Smooth muscle cell (in vitro differentiated cells): ENCODE data around the gene DSCAML1. TPM values are rescaled to one million over a fixed set of nuclear protein-coding genes. Genes with fewer than 3 reads are reported as not detected.

ENCODE experiments used
- DNase-seq: peaks from one replicate; lab custom pipeline; 2025; ENCODE audit not compliant: unreplicated experiment; lab: John Stamatoyannopoulos, UW
- H2AFZ ChIP-seq: fragments of 200-600 bp; sonication (generic); 2 replicates; pipeline ENCODE4 v1.6.0; 2016; ENCODE audit warnings: antibody characterized with exemption, low read depth, mild to moderate bottlenecking
- H3F3A ChIP-seq: fragments of 200-600 bp; sonication (generic); 2 replicates; pipeline ENCODE4 v1.6.0; 2017; ENCODE audit warnings: antibody characterized with exemption, low read depth
- H3K27ac ChIP-seq: fragments of 200-600 bp; sonication (generic); 2 replicates; pipeline ENCODE4 v1.5.1; 2016; ENCODE audit warnings: low read depth, mild to moderate bottlenecking
- H3K27me3 ChIP-seq: fragments of 200-600 bp; sonication (generic); 2 replicates; pipeline ENCODE4 v1.6.1; 2016; ENCODE audit warnings: low read depth, mild to moderate bottlenecking
- H3K36me3 ChIP-seq: fragments of 200-600 bp; sonication (generic); 2 replicates; pipeline ENCODE4 v1.5.1; 2016; ENCODE audit warnings: low read depth
- H3K4me1 ChIP-seq: fragments of 200-600 bp; sonication (generic); 2 replicates; pipeline ENCODE4 v1.5.1; 2016; ENCODE audit warnings: low read depth
- H3K4me2 ChIP-seq: fragments of 200-600 bp; sonication (generic); 2 replicates; pipeline ENCODE4 v1.6.0; 2016; ENCODE audit warnings: mild to moderate bottlenecking
- H3K4me3 ChIP-seq: fragments of 200-600 bp; sonication (generic); 2 replicates; pipeline ENCODE4 v1.5.1; 2016; ENCODE audit warnings: mild to moderate bottlenecking
- H3K79me2 ChIP-seq: fragments of 200-600 bp; sonication (generic); 2 replicates; pipeline ENCODE4 v1.6.0; 2016; ENCODE audit warnings: low read depth, mild to moderate bottlenecking
- H3K9ac ChIP-seq: fragments of 200-600 bp; sonication (generic); 2 replicates; pipeline ENCODE4 v1.6.0; 2016; ENCODE audit warnings: low read depth
- H3K9me3 ChIP-seq: fragments of 200-600 bp; sonication (generic); replicated peaks from 2 replicates; pipeline ENCODE4 v1.5.1; 2016; ENCODE audit warnings: low read depth
- H4K20me1 ChIP-seq: fragments of 200-600 bp; sonication (generic); 2 replicates; pipeline ENCODE4 v1.6.0; 2016; ENCODE audit warnings: low read depth
- WGBS: methylation state at CpG from one replicate; pipeline ENCODE4 v1.1.7; 2016; ENCODE audit warnings: low lambda C conversion rate; 5-methylcytosine and 5-hydroxymethylcytosine counted together
- polyA plus RNA-seq: library from polyadenylated mRNA; unstranded; fragments of >200 nt; fragmentation: Nextera tagmentation; extraction: Ambion mirVana; gene quantifications from 2 replicates; pipeline ENCODE4 v1.2.1, GENCODE V29; 2016
- total RNA-seq: library from RNA; depleted of rRNA; stranded (reverse); fragments of >200 nt; gene quantifications from 2 replicates; pipeline ENCODE4 v1.2.3, GENCODE V29; 2014
- TF ChIP-seq, protein P1 (sequence below): fragments of 200-600 bp; sonication (generic); IDR thresholded peaks from 2 replicates; pipeline ENCODE4 v1.5.1; 2017; ENCODE audit warnings: borderline replicate concordance, mild to moderate bottlenecking, antibody characterized with exemption; ENCODE audit not compliant: insufficient read depth, poor library complexity, severe bottlenecking

The DSCAML1 gene
- total and polyA plus RNA-seq, 2 experiments from 2014 or later = 0.22 TPM; not detected in 1

GRCh38 chr11:117387992-117388755, 408.8 kb downstream of the DSCAML1 start:
- H3K27ac ChIP-seq = peak overlapping the region; percentile 55
- WGBS = 64% methylated on average over 3 of the region's 3 CpGs
- no peak for DNase-seq

GRCh38 chr11:117385906-117386305, 411.1 kb downstream of the DSCAML1 start:
- no peaks in the 10 kb centered on the region for H3K9me3 ChIP-seq
- 97% methylated on average over 9 of the region's 9 CpGs for WGBS
- H3K36me3 ChIP-seq = no peaks in the 10 kb centered on the region
- no peaks in the 10 kb centered on the region for H4K20me1 ChIP-seq
- no peak overlapping the region for H3K27ac ChIP-seq
- H3K27me3 ChIP-seq = no peaks in the 10 kb centered on the region
- H2AFZ ChIP-seq = no peak overlapping the region
- TF ChIP-seq, protein P1, sequence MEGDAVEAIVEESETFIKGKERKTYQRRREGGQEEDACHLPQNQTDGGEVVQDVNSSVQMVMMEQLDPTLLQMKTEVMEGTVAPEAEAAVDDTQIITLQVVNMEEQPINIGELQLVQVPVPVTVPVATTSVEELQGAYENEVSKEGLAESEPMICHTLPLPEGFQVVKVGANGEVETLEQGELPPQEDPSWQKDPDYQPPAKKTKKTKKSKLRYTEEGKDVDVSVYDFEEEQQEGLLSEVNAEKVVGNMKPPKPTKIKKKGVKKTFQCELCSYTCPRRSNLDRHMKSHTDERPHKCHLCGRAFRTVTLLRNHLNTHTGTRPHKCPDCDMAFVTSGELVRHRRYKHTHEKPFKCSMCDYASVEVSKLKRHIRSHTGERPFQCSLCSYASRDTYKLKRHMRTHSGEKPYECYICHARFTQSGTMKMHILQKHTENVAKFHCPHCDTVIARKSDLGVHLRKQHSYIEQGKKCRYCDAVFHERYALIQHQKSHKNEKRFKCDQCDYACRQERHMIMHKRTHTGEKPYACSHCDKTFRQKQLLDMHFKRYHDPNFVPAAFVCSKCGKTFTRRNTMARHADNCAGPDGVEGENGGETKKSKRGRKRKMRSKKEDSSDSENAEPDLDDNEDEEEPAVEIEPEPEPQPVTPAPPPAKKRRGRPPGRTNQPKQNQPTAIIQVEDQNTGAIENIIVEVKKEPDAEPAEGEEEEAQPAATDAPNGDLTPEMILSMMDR = no peak
- H3F3A ChIP-seq = peaks cover 9% of the 10 kb centered on the region
- no peak for DNase-seq
- H3K4me3 ChIP-seq = no peak overlapping the region
- no peak overlapping the region for H3K9ac ChIP-seq
- H3K4me1 ChIP-seq = no peaks in the 10 kb centered on the region
- no peaks in the 10 kb centered on the region for H3K79me2 ChIP-seq
- H3K4me2 ChIP-seq = no peak overlapping the region

More at GRCh38 chr11:117387992-117388755, 408.8 kb downstream of the DSCAML1 start:
- Histone ChIP-seq H3K4me3 (no peak overlapping the region), H3K79me2 (no peaks in the 10 kb centered on the region), H4K20me1 (no peaks in the 10 kb centered on the region), H3K36me3 (no peaks in the 10 kb centered on the region), H3K4me2 (no peak overlapping the region), H3K27me3 (no peaks in the 10 kb centered on the region), H3K4me1 (no peaks in the 10 kb centered on the region), H2AFZ (no peak overlapping the region), H3K9me3 (no peaks in the 10 kb centered on the region), H3K9ac (no peak overlapping the region), H3F3A (peaks cover 9% of the 10 kb centered on the region)
- TF ChIP-seq, protein P1 = no peak

DNA sequence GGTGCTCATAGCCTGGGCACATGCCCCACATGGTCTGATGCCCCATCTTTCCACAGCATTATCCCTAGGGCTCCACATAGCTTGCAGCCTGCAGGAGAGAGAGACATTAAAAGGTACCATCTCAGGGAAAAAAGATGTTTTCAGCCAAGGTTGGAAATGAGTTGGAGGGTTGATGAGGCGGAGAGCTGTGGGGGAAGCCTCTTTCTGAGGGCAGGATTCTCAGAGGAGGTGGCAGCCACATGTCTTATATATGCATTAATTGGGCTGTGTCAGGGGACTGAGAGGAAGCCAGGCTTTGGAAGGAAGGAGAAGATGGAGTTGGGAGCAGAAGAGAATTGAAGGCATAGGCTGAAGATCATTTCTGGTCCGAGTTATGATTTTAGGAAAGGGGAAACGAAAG, 411.5 kb downstream of the DSCAML1 start:
- no peak for DNase-seq
- Histone ChIP-seq H3K27ac (no peak overlapping the region), H3K4me1 (no peaks in the 10 kb centered on the region), H3K9ac (no peak overlapping the region), H3K4me2 (no peak overlapping the region), H2AFZ (no peak overlapping the region), H3K27me3 (no peaks in the 10 kb centered on the region), H3K79me2 (no peaks in the 10 kb centered on the region), H3K36me3 (no peaks in the 10 kb centered on the region), H3K9me3 (no peaks in the 10 kb centered on the region), H4K20me1 (no peaks in the 10 kb centered on the region), H3F3A (peaks cover 9% of the 10 kb centered on the region), H3K4me3 (no peak overlapping the region)
- TF ChIP-seq, protein P1 = no peak
- WGBS = 96% methylated on average over 3 of the region's 3 CpGs

DNA sequence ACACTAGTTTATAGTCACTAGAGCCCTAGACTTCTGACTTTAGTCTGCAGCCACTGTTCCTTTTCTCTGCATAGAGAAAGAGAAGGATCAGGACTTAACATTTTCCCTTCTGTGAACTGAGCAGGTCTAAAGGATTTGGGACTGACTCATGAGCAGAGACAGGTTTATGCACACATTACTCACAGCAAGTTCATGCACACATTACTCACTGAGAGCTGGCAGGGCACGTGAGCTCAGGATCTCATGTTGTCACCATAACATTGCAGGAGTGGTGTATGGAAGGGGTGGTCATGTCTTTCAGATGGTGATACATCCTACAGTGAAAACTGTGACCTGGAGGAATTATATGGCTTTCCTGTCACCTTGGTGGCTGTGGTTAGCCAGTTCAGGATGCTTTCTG, 413.0 kb downstream of the DSCAML1 start:
- no peak overlapping the region for H3K9ac ChIP-seq
- no peak overlapping the region for H3K4me2 ChIP-seq
- TF ChIP-seq, protein P1 = no peak
- H3K36me3 ChIP-seq = no peaks in the 10 kb centered on the region
- peaks cover 9% of the 10 kb centered on the region for H3F3A ChIP-seq
- H3K9me3 ChIP-seq = no peaks in the 10 kb centered on the region
- H4K20me1 ChIP-seq = no peaks in the 10 kb centered on the region
- H3K4me3 ChIP-seq = no peak overlapping the region
- H3K79me2 ChIP-seq = no peaks in the 10 kb centered on the region
- H3K27me3 ChIP-seq = no peaks in the 10 kb centered on the region
- H3K4me1 ChIP-seq = no peaks in the 10 kb centered on the region
- no peak overlapping the region for H2AFZ ChIP-seq
- H3K27ac ChIP-seq = peak overlapping the region; percentile 32
- DNase-seq = no peak
- 31% methylated on average over 1 of the region's 1 CpG for WGBS
